C1 segment of cervical spinal cord (tissue), 14 donors: ENCODE measurements around the gene MUC5AC.
"Not testable (repeated sequence)": the region's sequence is repeated elsewhere in the genome, so short reads cannot be mapped to it uniquely, and the experiment has no call there.

ENCODE experiments used
- DNase-seq, 14 donors: peaks; one replicate each; lab custom pipeline; 2025; lab: John Stamatoyannopoulos, UW

MUC5AC gene

GRCh38 chr11:1157645-1158591, at the start of gene MUC5AC:
MUC5AC (plus strand) TSS chr11:1157953; CDS start chr11:1158000, 47 bp downstream.
- no peak for DNase-seq

GRCh38 chr11:1108246-1108900, 49.4 kb upstream of the MUC5AC start:
- DNase-seq = no peak

GRCh38 chr11:1109101-1109917, 48.4 kb upstream of the MUC5AC start:
- DNase-seq = no peak

- no peak for DNase-seq
Measured at GRCh38 chr11:1109918-1110705, 47.6 kb upstream of the MUC5AC start.

GRCh38 chr11:1111545-1112212, 46.1 kb upstream of the MUC5AC start:
- DNase-seq = no peak

- DNase-seq = no peak
Measured at GRCh38 chr11:1112351-1113191, 45.2 kb upstream of the MUC5AC start.

- DNase-seq = no peak
Measured at GRCh38 chr11:1113405-1114201, 44.1 kb upstream of the MUC5AC start.

- DNase-seq = not testable (repeated sequence)
Measured at GRCh38 chr11:1115292-1115691, 42.5 kb upstream of the MUC5AC start.

- no peak for DNase-seq
Measured at GRCh38 chr11:1116104-1116503, 41.6 kb upstream of the MUC5AC start.

GRCh38 chr11:1116666-1117390, 40.9 kb upstream of the MUC5AC start:
- DNase-seq = no peak

- no peak for DNase-seq
Measured at GRCh38 chr11:1117992-1118391, 39.8 kb upstream of the MUC5AC start.

- DNase-seq = no peak
Measured at GRCh38 chr11:1118755-1119603, 38.8 kb upstream of the MUC5AC start.

- no peak for DNase-seq
Measured at GRCh38 chr11:1119604-1120146, 38.1 kb upstream of the MUC5AC start.

GRCh38 chr11:1120532-1121330, 37.0 kb upstream of the MUC5AC start:
- DNase-seq = no peak

- no peak for DNase-seq
Measured at GRCh38 chr11:1121331-1121812, 36.4 kb upstream of the MUC5AC start.
